ENCODE data around the gene MYBL2.
"Not testable (repeated sequence)": the region's sequence is repeated elsewhere in the genome, so short reads cannot be mapped to it uniquely, and the experiment has no call there.

The MYBL2 gene

GRCh38 chr20:43666376-43667328 lies at the start of gene MYBL2:
Gene MYBL2 (plus strand): TSS chr20:43667114. CDS start chr20:43667284, 170 bp downstream.
- peak; percentile 95 for DNase-seq (ENCODE audit: low spot score)
- TF ChIP-seq CTCF (IDR thresholded peaks at IDR 0.05; ENCODE audit: extremely low read depth, missing control alignments) = no peak

- TF ChIP-seq CTCF (IDR thresholded peaks at IDR 0.05; ENCODE audit: extremely low read depth, missing control alignments) = no peak
- no peak for DNase-seq (ENCODE audit: low spot score)
These were observed 35.3 kb upstream of the MYBL2 start for GRCh38 chr20:43631598-43631997.

- TF ChIP-seq CTCF (IDR thresholded peaks at IDR 0.05; ENCODE audit: extremely low read depth, missing control alignments) = no peak
- no peak for DNase-seq (ENCODE audit: low spot score)
These were observed 30.5 kb upstream of the MYBL2 start for GRCh38 chr20:43636429-43636828.

GRCh38 chr20:43642548-43642947 lies 24.4 kb upstream of the MYBL2 start:
- TF ChIP-seq CTCF (IDR thresholded peaks at IDR 0.05; ENCODE audit: extremely low read depth, missing control alignments) = no peak

GRCh38 chr20:43650997-43651525 lies 15.9 kb upstream of the MYBL2 start:
- no peak for DNase-seq (ENCODE audit: low spot score)
- TF ChIP-seq CTCF (IDR thresholded peaks at IDR 0.05; ENCODE audit: extremely low read depth, missing control alignments) = no peak

More at GRCh38 chr20:43642548-43642947, 24.4 kb upstream of the MYBL2 start:
- DNase-seq (ENCODE audit: low spot score) = no peak

GRCh38 chr20:43651650-43652184 lies 15.2 kb upstream of the MYBL2 start:
- not testable (repeated sequence) for DNase-seq (ENCODE audit: low spot score)

GRCh38 chr20:43653966-43654365 lies 12.9 kb upstream of the MYBL2 start:
- TF ChIP-seq CTCF (IDR thresholded peaks at IDR 0.05; ENCODE audit: extremely low read depth, missing control alignments) = no peak

GRCh38 chr20:43655176-43655575 lies 11.7 kb upstream of the MYBL2 start:
- not testable (repeated sequence) for DNase-seq (ENCODE audit: low spot score)

More at GRCh38 chr20:43653966-43654365, 12.9 kb upstream of the MYBL2 start:
- DNase-seq (ENCODE audit: low spot score) = no peak

Measured in GM20000 (cell line).